SK-N-SH treated with all-trans-retinoic acid at 6 μM for 48 hours (cell line): Measurements from ENCODE around the gene ME3.

Experiments used
- ARNTL ChIP-seq: fragments of 450-650 bp; formaldehyde crosslinking; IDR thresholded peaks from 2 replicates; pipeline ENCODE4 v1.5.0; 2020; ENCODE audit warnings: low read depth, mild to moderate bottlenecking, moderate library complexity, borderline replicate concordance
- ESRRG ChIP-seq: fragments of 250-450 bp; sonication (Bioruptor Pico); IDR thresholded peaks from 2 replicates; pipeline ENCODE4 v1.6.1; 2021; ENCODE audit warnings: mild to moderate bottlenecking
- ISL1 ChIP-seq: fragments of 250-450 bp; sonication (Bioruptor Pico); IDR thresholded peaks from 2 replicates; pipeline ENCODE4 v2.1.2; 2022; ENCODE audit warnings: mild to moderate bottlenecking, moderate library complexity
- PPARA ChIP-seq: fragments of 250-450 bp; sonication (Bioruptor Pico); IDR thresholded peaks from 2 replicates; pipeline ENCODE4 v1.5.0; 2020; ENCODE audit warnings: mild to moderate bottlenecking, borderline replicate concordance
- RARB ChIP-seq: fragments of 250-450 bp; sonication (Bioruptor Pico); IDR thresholded peaks from 2 replicates; pipeline ENCODE4 v1.8.0; 2021; ENCODE audit warnings: mild to moderate bottlenecking, moderate library complexity
- TCF4 ChIP-seq: fragments of 250-450 bp; sonication (Bioruptor Pico); IDR thresholded peaks from 2 replicates; pipeline ENCODE4 v1.8.0; 2021; ENCODE audit warnings: mild to moderate bottlenecking, moderate library complexity, borderline replicate concordance
- TOX ChIP-seq: fragments of 250-450 bp; sonication (Bioruptor Pico); IDR thresholded peaks from 2 replicates; pipeline ENCODE4 v1.8.0; 2021; ENCODE audit warnings: mild to moderate bottlenecking, moderate library complexity, borderline replicate concordance
- ZFP3 ChIP-seq: fragments of 250-450 bp; sonication (Bioruptor Pico); IDR thresholded peaks from 2 replicates; pipeline ENCODE4 v1.5.0; 2020; ENCODE audit warnings: mild to moderate bottlenecking, moderate library complexity
- ZFP30 ChIP-seq: fragments of 450-650 bp; formaldehyde crosslinking; IDR thresholded peaks from 2 replicates; pipeline ENCODE4 v1.5.0; 2022; ENCODE audit warnings: mild to moderate bottlenecking, moderate library complexity
- ZNF565 ChIP-seq: fragments of 450-650 bp; formaldehyde crosslinking; conservative IDR thresholded peaks from 2 replicates; pipeline ENCODE4 v1.5.0; 2020; ENCODE audit warnings: low read depth, mild to moderate bottlenecking, moderate library complexity
- TF ChIP-seq, protein P1 (sequence below): fragments of 250-450 bp; sonication (Bioruptor Pico); IDR thresholded peaks from 2 replicates; pipeline ENCODE4 v1.8.0; 2020; ENCODE audit warnings: mild to moderate bottlenecking, moderate library complexity, borderline replicate concordance

DNA sequence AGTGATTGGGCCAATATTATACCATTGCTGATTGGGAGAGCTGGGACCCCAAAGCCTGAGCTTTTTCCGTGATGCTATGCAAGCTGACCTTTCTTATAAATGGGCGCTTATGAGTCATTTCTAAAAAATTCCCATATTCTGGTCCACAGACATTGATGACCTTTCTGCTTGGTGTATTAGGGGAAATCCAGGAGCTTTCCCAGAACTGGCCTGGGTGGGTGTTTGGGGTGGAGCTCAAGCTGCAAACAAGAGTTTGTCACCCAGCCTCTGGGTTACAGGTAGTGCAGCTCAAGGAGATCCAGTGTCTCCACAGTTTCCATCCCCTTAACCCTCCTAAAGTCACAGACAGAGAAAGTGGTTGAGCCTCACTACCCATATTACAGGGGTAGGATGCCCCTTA is 230.0 kb downstream of the ME3 start:
- TF ChIP-seq ARNTL (CRISPR knock-in tag) (no peak), TOX (no peak), ZNF565 (no peak), PPARA (CRISPR knock-in tag) (no peak), ISL1 (CRISPR knock-in tag) (no peak), ZFP3 (CRISPR knock-in tag) (no peak), RARB (no peak), ESRRG (CRISPR knock-in tag) (no peak), ZFP30 (CRISPR knock-in tag) (no peak), TCF4 (CRISPR knock-in tag) (no peak)
- TF ChIP-seq, protein P1, sequence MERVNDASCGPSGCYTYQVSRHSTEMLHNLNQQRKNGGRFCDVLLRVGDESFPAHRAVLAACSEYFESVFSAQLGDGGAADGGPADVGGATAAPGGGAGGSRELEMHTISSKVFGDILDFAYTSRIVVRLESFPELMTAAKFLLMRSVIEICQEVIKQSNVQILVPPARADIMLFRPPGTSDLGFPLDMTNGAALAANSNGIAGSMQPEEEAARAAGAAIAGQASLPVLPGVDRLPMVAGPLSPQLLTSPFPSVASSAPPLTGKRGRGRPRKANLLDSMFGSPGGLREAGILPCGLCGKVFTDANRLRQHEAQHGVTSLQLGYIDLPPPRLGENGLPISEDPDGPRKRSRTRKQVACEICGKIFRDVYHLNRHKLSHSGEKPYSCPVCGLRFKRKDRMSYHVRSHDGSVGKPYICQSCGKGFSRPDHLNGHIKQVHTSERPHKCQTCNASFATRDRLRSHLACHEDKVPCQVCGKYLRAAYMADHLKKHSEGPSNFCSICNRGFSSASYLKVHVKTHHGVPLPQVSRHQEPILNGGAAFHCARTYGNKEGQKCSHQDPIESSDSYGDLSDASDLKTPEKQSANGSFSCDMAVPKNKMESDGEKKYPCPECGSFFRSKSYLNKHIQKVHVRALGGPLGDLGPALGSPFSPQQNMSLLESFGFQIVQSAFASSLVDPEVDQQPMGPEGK (CRISPR knock-in tag): no peak
